Measurements from ENCODE around the gene RPP25. TPM values are rescaled to one million over a fixed set of nuclear protein-coding genes. Genes with fewer than 3 reads are reported as not detected.
"Not testable (repeated sequence)": the region's sequence is repeated elsewhere in the genome, so short reads cannot be mapped to it uniquely, and the experiment has no call there.

The RPP25 gene
- total RNA-seq, 2 experiments from 2014 or later: 3.5 to 4.2 TPM

GRCh38 chr15:74933573-74933972, 23.0 kb downstream of the RPP25 start:
- ATAC-seq (ENCODE audit: low read depth) (no peak), DNase-seq (no peak)
- Mint-ChIP-seq H3K9me3 (no peaks in the 10 kb centered on the region), H3K27ac (no peak overlapping the region), H3K4me1 (peaks cover 26% of the 10 kb centered on the region), H3K27me3 (no peaks in the 10 kb centered on the region), H3K4me3 (peak overlapping the region; percentile 19), H3K36me3 (peaks cover 24% of the 10 kb centered on the region)
- POLR2A ChIA-PET: interaction anchor here (0.6 to 2.3 kb wide), 3 partner anchors 11 to 94 kb away, joined by 3 to 6 read pairs (median 3); partner anchors contain the start of gene FAM219B

DNA sequence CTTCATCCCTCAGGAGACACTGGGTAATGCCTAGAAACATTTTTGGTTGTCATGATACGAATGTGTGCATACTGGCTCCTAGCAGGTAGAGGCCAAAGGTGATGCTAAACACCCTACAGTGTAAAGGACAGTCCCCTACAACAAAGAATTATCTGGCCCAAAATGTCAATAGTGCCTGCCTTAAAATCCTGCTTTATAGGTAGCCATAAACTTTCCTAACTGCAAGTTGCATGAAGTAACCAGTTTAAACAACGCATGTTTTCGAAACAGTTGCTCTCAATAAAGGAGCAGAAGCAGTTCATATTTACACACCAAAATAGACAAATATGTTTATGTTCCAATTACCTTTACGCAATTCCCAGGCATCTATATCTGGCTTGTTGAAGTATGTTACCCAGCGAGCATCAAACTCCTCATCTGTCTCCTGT, 27.8 kb downstream of the RPP25 start:
- H3K27ac Mint-ChIP-seq: no peak overlapping the region
- ATAC-seq (ENCODE audit: low read depth) (no peak), DNase-seq (no peak)
- peaks cover 26% of the 10 kb centered on the region for H3K36me3 Mint-ChIP-seq
- H3K4me3 Mint-ChIP-seq: no peak overlapping the region
- no peaks in the 10 kb centered on the region for H3K9me3 Mint-ChIP-seq
- H3K27me3 Mint-ChIP-seq: no peaks in the 10 kb centered on the region
- H3K4me1 Mint-ChIP-seq: peaks cover 11% of the 10 kb centered on the region
- POLR2A ChIA-PET: no interaction called here

DNA sequence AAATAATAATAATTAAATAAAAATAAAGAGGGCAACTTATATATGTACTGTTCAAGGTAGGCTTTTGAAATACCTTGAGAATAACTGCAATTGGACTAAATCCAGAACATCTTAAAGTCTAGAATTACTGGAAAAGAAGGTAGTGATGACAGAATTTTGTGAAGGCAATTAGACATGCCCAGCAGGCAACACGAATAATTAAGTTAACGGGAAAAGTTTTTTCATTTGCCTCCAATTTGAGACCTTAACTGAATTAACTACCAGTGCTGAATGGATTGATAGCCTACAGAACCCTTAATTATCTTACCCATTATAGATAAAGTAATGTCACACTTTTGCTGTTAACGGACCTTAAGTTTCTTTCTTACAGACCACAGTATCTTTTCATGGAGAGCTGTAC, 32.0 kb downstream of the RPP25 start:
- POLR2A ChIA-PET: no interaction called here
- peaks cover 6% of the 10 kb centered on the region for H3K4me1 Mint-ChIP-seq
- no peaks in the 10 kb centered on the region for H3K27me3 Mint-ChIP-seq
- H3K36me3 Mint-ChIP-seq: peaks cover 34% of the 10 kb centered on the region
- ATAC-seq (ENCODE audit: low read depth): no peak
- no peak for DNase-seq
- H3K4me3 Mint-ChIP-seq: no peak overlapping the region
- no peak overlapping the region for H3K27ac Mint-ChIP-seq
- H3K9me3 Mint-ChIP-seq: no peaks in the 10 kb centered on the region

DNA sequence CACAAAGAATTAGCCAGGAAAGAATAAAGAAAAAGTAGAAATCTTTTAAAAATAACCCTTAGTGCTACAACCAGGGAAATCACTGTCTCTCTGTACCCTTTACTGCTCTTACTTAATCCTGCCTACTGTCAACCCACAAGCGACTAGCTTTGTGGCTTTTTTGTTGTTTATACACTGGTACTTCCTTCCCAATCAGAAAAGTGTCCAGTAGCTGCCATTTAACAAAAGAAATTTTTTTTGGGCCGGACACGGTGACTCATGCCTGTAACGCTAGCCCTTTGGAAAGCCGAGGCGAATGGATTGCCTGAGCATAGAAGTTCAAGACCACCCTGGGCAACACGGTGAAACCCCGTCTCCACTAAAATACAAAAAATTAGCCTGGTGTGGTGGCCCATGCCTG, 36.1 kb downstream of the RPP25 start:
- no peaks in the 10 kb centered on the region for H3K27me3 Mint-ChIP-seq
- H3K4me3 Mint-ChIP-seq: no peak overlapping the region
- H3K4me1 Mint-ChIP-seq: peaks cover 9% of the 10 kb centered on the region
- POLR2A ChIA-PET: interaction anchor here (0.6 kb wide), 1 partner anchor 152 kb away, joined by 4 read pairs; no protein-coding TSS in a partner anchor
- no peak overlapping the region for H3K27ac Mint-ChIP-seq
- peaks cover 29% of the 10 kb centered on the region for H3K36me3 Mint-ChIP-seq
- DNase-seq (no peak), ATAC-seq (ENCODE audit: low read depth) (no peak)
- H3K9me3 Mint-ChIP-seq: no peaks in the 10 kb centered on the region

DNA sequence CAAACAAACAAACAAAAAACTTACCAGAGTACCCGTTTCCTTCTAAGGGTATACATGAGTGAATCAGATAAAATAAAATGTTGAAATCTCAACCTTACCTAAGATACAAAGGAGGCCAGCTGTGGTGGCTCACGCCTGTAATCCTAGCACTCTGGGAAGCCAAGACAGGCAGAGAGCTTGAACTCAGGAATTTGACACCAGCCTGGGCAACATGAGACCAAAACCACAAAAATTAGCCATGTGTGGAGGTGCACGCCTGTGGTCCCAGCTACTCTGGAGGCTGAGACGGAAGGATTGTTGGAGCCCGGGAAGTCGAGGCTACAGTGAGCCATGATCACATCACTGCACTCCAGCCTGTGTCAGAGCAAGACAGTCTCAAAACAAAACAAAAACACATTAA, 38.9 kb downstream of the RPP25 start:
- ATAC-seq (ENCODE audit: low read depth) (no peak), DNase-seq (no peak)
- Mint-ChIP-seq H3K4me1 (peaks cover 9% of the 10 kb centered on the region), H3K36me3 (peaks cover 32% of the 10 kb centered on the region), H3K27me3 (no peaks in the 10 kb centered on the region), H3K4me3 (no peak overlapping the region), H3K27ac (no peak overlapping the region), H3K9me3 (no peaks in the 10 kb centered on the region)
- POLR2A ChIA-PET: interaction anchor here (0.6 to 1.3 kb wide), 3 partner anchors 8 to 49 kb away, joined by 3 to 6 read pairs (median 4); partner anchors contain the start of gene FAM219B

GRCh38 chr15:74913799-74914198, 42.8 kb downstream of the RPP25 start:
- ATAC-seq (ENCODE audit: low read depth); H3K27ac Mint-ChIP-seq; H3K4me3 Mint-ChIP-seq; DNase-seq; H3K9me3 Mint-ChIP-seq; POLR2A ChIA-PET; H3K27me3 Mint-ChIP-seq; H3K4me1 Mint-ChIP-seq: not testable (repeated sequence)
- peaks cover 17% of the 10 kb centered on the region for H3K36me3 Mint-ChIP-seq

- H3K4me1 Mint-ChIP-seq: no peaks in the 10 kb centered on the region
- POLR2A ChIA-PET: no interaction called here
- H3K27ac Mint-ChIP-seq: no peak overlapping the region
- H3K27me3 Mint-ChIP-seq: no peaks in the 10 kb centered on the region
- no peaks in the 10 kb centered on the region for H3K9me3 Mint-ChIP-seq
- no peak overlapping the region for H3K4me3 Mint-ChIP-seq
- ATAC-seq (ENCODE audit: low read depth): no peak
- DNase-seq: no peak
- peaks cover 12% of the 10 kb centered on the region for H3K36me3 Mint-ChIP-seq
These were observed 43.5 kb downstream of the RPP25 start for GRCh38 chr15:74913041-74913440.

DNA sequence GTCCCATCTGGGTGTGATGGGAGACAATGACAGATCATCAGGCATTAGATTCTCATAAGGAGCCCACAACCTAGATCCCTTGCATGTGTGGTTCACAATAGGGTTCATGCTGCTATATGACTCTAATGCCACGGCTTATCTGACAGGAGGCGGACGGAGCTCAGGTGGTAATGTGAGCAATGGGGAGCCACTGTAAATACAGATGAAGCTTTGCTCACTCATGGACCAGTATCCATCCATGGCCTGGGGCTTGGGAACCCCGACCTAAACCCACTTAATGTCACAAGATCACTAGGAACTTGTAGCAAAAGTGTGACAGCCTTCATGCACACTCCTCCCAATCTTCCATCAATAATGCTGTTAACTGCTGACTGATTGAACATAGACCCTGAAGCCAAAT, 47.9 kb downstream of the RPP25 start:
- Mint-ChIP-seq H3K36me3 (peaks cover 25% of the 10 kb centered on the region), H3K27me3 (no peaks in the 10 kb centered on the region), H3K27ac (no peak overlapping the region), H3K9me3 (no peaks in the 10 kb centered on the region), H3K4me1 (peaks cover 21% of the 10 kb centered on the region), H3K4me3 (no peak overlapping the region)
- DNase-seq (no peak), ATAC-seq (ENCODE audit: low read depth) (no peak)
- POLR2A ChIA-PET: interaction anchor here (1.1 to 1.3 kb wide), 3 partner anchors 29 to 64 kb away, joined by 3 to 5 read pairs (median 3); partner anchors contain the start of gene COX5A

DNA sequence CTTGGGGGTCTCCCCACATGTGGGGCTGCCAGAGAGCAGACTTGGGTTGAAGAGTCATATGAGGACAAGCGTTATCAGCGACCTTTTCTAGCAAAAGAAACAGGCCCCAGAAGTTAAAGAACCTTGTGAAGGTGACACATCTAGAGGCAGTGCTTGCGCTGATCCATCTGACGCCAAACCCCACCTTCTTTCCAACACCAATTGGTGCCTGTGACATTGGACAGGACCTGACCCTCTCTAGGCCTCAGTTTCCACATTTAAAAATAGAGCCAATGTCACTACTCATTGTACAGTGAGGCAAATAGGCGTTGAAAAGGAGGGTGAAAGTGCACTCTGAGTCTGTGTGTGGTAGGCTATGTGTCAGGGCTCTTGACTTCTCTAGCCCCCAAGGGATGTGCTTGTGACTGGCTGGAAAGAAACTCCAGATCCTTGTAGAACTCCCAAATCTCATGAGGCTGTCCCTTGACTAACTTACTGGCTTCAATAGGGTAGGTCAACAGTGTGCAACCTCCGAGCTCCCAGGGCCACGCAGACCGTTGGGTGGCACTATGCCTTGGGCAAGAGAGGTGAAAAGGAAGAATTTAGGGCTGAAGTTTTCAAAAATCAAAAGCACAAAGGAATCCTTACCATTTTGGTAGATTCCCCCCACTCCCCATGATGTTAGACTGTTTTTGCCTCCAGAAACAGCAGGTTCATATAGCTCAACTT, 49.3 kb downstream of the RPP25 start:
- Mint-ChIP-seq H3K27ac (peak overlapping the region; percentile 84), H3K4me1 (peaks cover 21% of the 10 kb centered on the region), H3K9me3 (no peaks in the 10 kb centered on the region), H3K27me3 (no peaks in the 10 kb centered on the region), H3K36me3 (peaks cover 21% of the 10 kb centered on the region), H3K4me3 (peak overlapping the region; percentile 85)
- POLR2A ChIA-PET: interaction anchor here (0.6 to 2.5 kb wide), 22 partner anchors 9 to 192 kb away, joined by 3 to 23 read pairs (median 5); partner anchors contain the start of genes COX5A, CSK, MPI and PPCDC
- DNase-seq (no peak), ATAC-seq (ENCODE audit: low read depth) (no peak)

GRCh38 chr15:74906450-74907162, 50.0 kb downstream of the RPP25 start, which contains the start of gene FAM219B:
Gene FAM219B (minus strand): TSS chr15:74906851. CDS start chr15:74906800, 51 bp downstream.
- DNase-seq: peak; percentile 84
- H3K9me3 Mint-ChIP-seq: no peaks in the 10 kb centered on the region
- H3K27me3 Mint-ChIP-seq: no peaks in the 10 kb centered on the region
- POLR2A ChIA-PET: interaction anchor here (0.6 to 2.5 kb wide), 21 partner anchors 9 to 290 kb away, joined by 3 to 23 read pairs (median 5); partner anchors contain the start of genes CLK3, COX5A, CSK and MPI
- peaks cover 24% of the 10 kb centered on the region for H3K36me3 Mint-ChIP-seq
- peak; percentile 86 for ATAC-seq (ENCODE audit: low read depth)
- peak within 1 kb of the TSS; percentile 92 for H3K4me3 Mint-ChIP-seq
- peak within 1 kb of the TSS; percentile 84 for H3K27ac Mint-ChIP-seq
- H3K4me1 Mint-ChIP-seq: peaks cover 26% of the 10 kb centered on the region

DNA sequence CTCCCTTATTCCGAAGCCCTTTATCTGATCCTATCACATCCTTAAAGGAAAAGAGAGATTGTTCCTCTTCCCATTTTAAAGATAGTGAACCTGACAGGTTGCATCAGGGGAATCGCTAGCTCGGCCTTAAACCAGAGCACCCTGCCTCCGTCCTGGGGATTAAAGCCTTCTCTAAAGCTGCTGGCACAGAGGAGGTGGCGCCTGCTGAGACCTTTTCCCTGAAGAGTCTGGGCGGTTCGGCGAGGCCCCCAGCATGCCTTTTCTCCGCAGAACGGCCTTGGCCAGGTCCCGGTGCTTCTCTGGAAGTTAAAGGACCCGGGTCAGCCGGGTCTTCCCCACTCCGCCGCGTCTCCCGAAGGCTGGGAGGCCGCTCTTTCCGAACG, 50.5 kb downstream of the RPP25 start:
- no peaks in the 10 kb centered on the region for H3K27me3 Mint-ChIP-seq
- peak overlapping the region; percentile 92 for H3K4me3 Mint-ChIP-seq
- peaks cover 24% of the 10 kb centered on the region for H3K36me3 Mint-ChIP-seq
- POLR2A ChIA-PET: interaction anchor here (0.7 to 2.5 kb wide), 19 partner anchors 8 to 290 kb away, joined by 3 to 23 read pairs (median 6); partner anchors contain the start of genes CLK3, COX5A, CSK and MPI
- ATAC-seq (ENCODE audit: low read depth): peak; percentile 35
- peak overlapping the region; percentile 82 for H3K27ac Mint-ChIP-seq
- H3K9me3 Mint-ChIP-seq: no peaks in the 10 kb centered on the region
- peaks cover 27% of the 10 kb centered on the region for H3K4me1 Mint-ChIP-seq
- DNase-seq: no peak

Data from activated naive CD8-positive, alpha-beta T cell treated with anti-CD3 and anti-CD28 coated beads, Interleukin-2, amount 10 ng/mL, durations not matched to agents 7 days and 5 days (primary cell).